EH (cell line): ENCODE measurements around the gene DGUOK.

ENCODE experiments used
- DNase-seq: peaks from one replicate; pipeline ENCODE4 v3.0.0-alpha.2; 2015; ENCODE audit warnings: low read depth

The DGUOK gene

DNA sequence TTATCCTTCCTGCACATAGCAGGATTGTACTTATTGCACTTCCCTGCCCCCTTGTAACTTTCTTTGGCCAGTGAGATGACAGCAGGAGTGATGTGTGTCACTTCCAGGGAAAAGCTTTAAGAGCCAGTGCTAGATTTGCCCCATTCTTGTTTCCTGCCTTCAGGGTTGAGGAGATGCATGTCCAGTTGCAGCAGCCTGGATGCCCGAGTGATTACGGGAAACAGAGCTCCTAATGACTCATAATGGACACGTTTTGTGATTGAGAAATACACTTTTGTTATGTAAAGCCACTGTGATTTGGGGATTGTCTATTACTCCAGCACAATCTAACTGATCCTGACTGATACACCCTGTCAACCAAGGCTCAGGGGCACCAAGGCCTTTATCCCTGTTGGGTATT lies 53.0 kb downstream of the DGUOK start:
- peak; percentile 92 for DNase-seq

DNA sequence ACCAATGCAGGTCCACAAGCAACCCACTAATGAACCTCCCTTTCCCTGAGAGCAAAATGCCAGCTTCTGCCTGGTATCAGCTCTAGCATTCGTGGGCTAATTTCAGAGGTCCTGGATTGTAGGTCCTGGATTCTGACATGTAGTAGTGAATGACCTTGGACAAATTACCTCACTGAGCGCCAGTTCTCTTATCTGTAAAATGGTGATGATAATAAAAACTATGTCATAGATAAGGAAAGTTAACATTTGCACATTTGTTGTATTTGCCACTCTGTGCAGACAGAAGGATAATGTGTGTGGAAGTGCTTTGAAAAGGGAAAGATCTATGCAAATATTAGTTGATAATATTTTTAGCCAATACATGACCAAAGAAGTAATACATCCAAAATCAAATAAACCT lies 53.9 kb downstream of the DGUOK start:
- no peak for DNase-seq

DNA sequence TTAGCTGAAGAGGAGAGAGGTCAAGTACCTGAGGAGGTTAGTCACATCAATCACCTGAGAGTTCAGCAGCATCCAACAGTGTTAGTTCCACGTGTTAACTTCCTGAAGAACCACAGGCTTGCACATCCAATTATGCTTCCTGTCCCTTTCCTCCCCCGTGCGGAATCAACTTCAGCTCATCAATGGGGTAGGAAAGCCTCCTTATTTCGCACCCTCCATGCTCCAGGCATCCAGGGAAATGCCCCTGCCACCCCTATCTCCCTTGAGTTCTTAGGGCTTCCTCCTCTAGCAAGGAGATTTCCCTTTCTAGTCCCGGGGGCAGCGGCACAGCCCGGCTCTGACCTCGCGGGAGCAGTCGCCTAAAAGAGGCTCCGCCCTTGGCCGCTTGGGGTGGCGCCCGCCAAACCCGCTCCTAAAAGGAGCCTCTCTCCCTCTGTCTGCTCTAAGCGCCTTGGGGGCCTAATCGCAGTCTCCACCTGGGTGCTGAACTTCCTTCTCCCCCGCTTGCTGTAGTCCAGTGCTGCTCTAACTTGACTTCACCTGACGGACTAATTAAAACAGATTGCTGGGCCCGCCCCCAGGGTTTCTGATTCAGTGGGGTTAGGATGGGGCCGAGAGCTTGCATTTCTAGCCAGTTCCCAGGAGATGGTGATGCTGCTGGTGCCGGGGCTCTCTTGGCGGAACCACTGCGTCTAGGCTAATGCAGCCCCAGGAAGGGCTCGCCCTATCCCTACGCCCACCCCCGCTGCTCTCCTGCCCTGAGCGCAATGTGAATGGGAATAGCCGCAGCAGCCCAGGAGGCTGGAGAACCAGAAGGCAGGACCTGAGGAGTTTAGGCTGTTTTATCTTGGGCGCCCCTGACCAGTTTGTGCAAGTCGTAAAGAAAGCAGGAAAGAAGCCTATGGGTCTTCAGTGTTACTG lies 54.7 kb downstream of the DGUOK start:
- DNase-seq: no peak

DNA sequence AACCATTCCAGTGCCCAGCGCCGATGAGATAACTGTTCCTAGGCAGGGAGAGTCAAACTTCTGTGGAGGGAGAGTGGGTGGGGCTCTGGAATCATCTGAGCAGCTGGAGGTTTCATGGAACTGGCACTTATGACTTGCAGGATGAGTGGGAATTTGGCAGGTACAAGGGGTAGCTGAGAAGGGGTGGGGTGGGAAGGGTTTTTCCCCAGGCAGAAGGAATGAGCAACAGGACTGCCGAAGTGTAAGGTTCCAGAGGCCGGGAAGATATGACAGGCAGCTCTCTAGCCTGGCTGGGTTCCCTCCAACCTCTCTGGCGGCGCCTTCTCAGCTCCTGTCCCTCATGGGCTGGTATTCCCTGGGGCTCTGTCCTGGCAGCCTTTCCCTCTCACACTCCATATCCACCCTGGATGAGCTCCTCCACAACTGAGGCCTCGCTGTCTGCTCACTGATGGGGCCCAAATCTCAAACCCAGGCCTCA lies 55.5 kb downstream of the DGUOK start:
- DNase-seq: peak; percentile 46

DNA sequence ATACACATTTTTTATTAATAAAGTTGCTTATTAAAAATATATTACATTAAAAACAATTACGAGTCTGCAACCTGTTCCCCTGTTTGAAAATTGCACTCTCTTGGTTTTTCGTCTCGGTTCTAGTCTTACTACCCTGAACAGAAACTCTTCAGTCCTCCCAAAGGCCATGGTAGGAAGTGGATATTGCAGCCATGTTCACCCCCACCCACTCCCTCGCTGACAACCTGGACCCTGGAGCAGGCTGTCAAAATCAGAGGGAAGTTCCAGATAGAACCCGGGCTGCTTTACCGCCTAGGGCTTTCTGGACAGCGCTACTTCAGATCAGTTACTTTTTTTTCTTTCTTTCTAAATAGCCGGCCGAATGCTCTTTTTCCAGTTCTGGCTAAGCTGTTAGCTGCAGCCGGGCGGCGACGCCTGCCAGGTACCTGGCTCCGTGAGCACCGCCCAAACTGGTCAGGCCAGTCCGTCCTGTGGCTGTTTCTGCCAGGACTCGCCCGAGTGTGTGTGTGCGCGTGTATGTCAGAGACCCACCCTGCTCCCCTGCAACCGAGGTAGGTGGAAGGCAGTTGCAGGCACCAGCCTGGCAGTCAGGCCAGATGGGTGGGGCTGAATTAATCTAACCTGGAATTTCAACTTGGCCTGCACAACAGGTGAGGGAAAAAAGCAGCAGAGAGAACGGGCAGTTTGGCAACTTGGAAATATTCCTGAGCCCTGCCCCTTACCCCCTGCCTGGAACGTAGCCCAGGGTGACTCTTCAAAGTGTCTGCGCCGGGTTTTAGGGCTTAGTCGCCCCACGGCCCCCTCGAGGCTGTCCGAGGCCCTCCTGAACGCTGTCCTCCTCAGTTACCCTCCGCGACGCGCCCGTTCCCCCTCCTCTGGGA lies 56.9 kb downstream of the DGUOK start:
- no peak for DNase-seq

DNA sequence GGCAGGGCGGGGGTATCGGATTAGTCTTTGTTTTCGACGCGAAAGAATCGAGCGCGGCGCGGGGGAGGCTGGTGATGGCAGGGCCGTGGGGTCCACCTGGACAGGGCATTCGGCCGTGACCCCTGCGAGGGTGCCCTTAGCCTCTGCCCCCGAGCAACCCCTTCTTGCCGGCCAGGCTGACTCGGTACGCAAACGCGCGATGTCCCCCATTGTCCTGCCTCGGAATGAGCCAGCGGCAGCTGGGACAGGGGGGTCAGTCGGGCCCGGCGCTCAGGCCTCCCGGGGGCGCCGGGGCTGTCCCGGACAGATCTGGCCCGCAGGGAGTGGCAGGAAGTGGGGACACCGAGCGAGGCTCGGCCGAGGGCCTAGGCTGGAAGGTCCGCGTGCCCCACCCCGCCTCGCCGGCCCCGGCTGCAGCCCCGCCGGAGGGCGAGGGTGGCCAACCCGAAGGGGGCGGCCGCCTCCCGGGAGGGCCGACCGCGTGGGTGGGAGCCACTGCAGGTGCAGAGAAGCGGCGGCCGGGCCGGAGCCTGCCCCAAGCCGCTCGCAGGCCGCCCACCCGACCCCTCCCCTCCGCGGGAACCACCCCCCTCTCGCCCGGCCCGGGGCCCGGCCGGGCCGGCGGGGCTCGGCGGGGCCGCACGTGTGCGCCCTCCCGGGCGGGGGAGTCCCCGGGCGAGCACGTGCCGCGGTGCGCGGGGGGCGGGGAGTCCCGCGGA lies 57.7 kb downstream of the DGUOK start, which contains the start of gene TET3:
TET3 (plus strand) TSS at position 708 of the 719 bp plus-strand sequence. CDS start 1,494 bp downstream, outside the sequence.
- peak; percentile 48 for DNase-seq

DNA sequence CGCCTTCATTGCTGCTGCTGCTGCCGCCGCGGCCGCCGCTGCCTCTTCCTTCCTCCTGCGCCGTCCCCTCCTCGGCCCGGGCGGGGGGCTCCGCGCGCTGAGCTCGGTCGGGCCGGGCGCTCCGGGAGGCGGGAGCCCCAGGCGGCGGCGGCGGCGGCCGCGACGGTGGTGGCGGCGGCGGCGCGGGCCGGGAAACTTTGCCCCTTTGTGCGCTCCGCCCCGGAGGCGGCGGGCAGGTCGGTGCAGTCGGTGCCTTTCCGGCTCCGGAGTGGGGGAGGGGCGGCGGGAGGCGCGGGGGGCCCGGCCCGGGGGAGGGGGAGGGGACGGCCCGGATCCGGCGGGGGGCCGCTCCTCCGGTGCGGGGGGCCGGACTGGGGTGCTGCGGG lies 58.2 kb downstream of the DGUOK start:
- no peak for DNase-seq

DNA sequence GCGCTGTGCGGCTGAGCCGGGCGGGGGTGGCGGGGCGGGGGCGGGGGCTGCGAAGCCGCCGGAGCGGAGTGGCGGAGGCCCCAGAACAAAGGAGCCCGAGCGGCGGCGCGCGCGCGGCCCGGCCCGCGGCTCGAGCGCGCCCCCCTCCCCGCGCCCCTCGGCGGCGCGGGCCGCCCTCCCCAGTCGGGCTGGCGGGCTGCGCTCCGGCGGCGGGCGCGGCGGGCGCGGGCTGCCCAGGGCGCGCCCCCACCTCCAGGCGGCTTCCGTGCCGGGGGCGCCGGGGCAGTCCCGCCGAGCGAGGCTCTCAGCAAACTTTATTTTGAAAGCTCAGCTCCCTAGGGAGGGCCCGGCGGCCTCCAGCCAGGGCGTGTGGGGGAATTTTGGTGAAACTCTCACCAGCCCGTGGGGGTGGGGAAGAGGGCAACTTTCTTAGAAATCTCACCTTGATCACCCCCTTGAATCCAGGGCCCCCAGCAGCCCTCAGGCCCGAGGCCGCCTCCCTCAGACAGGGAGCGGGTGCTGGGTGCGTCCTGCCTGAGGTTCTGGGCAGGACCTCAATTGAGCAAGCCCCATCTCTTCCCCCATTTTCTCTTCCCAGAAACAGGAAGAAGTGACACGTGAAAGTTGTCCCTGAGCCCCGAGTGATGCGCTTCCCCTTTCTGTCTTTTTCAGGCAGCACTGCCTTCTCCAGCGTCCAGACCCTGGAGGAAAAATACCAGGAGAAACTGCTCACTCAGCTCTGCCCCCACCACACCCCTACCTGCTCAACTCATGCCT lies 58.8 kb downstream of the DGUOK start:
- no peak for DNase-seq

DNA sequence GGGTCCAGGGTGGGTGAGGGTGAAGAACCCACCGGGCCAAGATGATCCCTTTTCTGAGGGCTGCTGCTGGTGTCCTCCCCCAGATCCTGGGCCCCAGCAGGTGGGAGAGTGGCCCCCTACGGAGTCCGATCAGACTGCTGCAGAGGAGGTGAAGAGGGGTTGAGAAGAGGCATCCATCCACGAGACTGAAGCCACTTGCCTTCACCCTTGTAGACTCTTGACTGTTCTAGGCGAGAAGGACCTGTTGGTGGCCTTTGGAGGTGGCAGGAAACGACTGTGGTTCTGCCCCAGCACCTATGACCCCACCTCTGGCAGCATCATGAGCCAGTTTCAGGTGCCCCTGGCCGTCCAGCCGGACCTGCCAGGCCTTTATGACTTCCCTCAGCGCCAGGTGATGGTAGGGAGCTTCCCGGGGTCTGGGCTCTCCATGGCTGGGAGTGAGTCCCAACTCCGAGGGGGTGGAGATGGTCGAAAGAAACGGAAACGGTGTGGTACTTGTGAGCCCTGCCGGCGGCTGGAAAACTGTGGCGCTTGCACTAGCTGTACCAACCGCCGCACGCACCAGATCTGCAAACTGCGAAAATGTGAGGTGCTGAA lies 59.5 kb downstream of the DGUOK start:
- no peak for DNase-seq

DNA sequence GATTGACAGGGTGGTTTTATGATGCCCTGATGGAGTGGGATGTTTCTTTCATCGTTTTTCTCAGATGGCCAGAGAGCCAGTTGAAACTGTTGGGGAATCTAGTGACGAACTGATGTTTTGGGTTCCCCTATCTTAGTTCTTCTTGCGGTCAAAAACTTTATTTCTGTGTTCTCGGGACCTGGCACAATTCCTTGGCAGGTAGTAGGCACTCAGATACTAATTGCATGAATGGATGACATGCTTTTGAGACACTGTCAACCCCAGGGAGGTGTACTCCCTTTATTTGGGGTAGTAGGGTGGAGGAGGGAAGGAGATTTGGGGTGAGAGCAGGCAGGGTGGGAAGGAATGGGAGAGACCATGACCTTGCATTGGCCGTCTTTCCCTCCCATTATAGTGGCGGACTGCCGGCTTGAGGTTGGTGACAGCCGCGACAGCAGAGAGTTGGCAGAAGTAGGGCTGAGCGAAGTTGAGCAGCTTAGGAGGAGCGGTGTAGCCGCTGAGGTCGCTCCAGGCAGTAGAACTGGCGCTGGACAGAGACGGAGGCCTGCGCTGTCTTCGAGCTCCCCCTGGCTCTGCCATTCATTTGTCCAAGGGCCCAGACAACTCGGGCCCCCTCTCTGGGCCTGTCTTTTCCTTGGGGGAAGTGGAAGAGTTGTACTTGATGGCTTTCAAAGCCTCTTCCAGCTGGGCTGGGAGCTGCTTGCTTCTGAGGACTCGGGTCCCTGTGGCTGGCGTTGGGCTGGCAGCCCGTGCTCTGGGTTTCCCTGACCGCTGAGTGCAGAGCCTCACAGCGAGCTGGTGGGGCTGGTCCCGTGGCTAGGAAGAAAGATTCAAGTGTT lies 60.6 kb downstream of the DGUOK start:
- DNase-seq: peak; percentile 53

DNA sequence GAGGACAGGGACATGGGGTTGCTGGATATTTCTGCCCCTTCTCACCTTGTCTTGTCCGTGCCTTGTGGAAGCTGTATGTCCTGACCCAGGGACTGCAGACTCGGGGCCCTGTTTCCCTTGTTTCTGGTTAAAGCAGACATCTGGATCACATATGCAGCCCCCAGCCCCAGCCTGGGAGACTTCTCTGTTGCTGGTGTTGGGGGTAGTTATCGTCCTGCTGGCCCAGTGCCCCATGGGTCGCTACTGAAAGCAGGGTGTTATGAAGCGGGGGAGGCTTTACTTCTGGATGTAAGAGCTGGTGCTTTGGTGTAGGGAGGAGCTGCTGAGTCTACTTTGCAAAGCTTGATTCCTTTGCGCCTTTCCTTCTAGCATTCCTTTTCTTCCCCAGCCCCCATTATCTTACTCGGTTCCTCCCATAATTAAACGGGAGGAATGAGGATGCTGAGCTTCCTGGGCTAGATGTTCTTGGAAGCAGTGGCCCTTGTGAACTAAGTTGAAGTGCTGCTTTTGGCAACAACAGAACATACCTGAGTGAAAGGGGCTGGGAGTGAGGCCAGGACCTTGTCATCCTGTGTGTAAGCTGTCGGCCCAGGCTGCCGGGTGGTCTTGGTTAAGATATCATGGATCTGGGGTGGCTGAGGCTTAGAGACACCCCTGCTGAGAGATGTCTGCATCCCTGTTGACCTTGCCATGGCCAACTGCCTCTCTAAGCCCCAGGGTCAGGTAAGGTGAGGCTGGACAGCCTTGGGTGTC lies 61.4 kb downstream of the DGUOK start:
- no peak for DNase-seq

DNA sequence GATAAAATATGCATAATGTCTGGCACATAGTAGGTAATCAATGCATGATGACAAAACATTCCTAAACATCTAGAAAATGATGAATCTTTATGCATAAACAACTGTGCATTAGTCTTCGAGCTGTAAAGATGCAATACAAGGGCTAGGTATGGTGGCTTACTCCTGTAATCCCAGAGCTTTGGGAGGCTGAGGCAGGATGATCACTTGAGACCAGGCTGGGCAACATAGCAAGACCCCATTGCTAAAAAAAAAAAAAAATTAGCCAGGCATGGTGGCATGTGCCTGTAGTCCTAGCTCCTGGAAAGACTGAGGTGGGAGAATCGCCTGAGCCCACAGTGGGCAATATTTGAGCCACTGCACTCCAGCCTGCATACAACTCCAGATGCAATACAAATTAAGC lies 63.3 kb downstream of the DGUOK start:
- no peak for DNase-seq

DNA sequence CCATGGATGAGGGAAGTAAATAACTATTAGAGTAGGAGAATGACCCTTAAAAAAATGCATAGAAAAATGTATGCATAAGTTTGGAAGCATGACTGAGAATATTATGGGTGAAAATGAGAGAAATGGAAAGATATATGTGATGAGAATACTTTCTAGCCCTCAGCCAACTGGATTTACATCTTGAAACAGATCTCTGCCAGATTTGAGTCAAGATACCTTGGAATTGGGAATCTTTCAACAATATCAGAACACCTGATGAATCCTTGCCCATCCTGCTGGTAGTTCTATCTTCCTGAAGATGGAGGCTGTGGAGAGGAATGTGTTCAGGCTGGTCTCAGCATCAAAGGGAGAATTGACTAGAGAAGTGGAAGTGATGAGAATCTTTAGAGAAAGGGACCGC lies 63.9 kb downstream of the DGUOK start:
- no peak for DNase-seq

DNA sequence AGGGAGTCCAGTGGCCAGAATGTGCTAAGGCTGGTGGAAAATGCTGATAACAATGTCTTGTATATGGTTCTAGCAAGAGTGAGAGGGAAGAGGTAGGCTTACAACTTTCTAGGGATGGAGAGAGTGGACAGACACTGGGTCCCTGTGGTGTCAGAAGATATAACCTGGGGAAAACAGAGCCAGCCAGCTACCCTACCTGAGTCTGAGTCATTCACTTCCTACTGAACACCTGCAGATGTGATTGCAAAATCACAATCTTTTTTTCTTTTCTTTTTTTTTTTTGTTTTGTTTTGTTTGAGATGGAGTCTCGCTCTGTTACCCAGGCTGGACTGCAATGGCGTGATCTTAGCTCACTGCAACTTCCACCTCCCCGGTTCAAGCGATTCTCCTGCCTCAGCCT lies 65.4 kb downstream of the DGUOK start:
- DNase-seq: no peak

DNA sequence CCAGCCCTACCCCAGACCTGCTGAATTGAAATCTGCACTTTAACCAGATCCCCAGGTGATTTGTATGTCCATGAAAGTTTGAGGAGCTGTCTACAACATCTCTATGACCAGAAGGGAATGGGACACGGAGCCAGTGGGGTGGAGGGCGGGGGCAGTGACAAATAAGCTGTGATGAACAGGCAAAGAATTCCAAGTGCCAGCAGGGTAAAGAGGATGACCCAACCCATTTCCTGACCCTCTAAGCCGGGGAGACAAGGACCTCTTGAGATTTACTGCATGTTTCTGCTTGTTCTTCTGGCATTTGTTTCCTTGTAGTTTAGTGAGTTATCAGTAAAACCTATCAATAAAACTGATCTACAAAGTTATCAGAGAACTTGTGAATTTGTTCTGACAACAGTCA lies 66.7 kb downstream of the DGUOK start:
- peak; percentile 67 for DNase-seq

DNA sequence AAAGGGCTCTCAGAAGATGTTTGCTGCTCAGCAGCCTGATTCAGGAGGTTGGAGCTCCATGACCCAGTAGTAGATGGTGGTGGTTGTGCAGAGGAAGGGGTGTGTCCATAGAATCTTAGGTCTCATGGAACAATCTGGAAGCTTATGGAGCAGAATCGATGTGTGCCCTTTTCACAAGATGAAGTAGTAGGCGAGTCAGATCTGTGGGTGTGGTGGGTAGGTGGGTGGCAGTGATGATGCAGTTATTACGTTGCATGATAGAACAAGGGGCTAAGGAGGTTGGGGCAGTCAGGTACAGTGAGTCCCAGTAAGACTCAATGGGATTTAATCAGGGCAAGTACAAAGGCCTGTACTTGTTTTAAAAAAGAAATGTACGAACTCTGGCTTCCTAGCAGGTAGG lies 67.1 kb downstream of the DGUOK start:
- no peak for DNase-seq

DNA sequence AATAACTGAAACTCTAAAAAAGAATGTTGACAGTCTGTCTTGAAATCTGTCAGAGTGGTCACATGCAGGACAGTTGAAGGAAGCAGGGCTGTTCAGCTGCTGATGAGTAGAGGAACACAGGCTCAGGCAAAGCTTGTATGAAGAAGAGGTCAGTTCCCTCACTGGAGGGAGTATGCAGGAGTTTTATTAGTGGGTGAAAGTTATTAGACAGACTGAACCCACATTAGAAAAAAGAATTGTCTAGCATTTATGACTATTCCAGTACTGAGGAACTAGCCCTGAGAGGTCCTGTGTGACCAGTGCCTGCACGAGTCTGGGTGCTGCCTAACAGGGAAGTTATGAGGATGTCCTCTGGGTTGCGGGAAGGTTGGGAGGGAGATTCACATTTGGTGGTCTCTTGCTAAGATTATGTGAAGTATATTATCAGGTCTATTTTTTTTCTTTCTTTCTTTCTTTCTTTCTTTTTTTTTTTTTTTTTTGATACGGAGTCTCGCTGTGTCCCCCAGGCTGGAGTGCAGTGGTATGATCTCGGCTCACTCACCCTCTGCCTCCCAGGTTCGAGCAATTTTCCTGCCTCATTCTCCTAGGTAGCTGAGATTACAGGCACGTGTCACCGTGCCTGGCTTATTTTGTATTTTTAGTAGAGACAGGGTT lies 67.6 kb downstream of the DGUOK start:
- DNase-seq: no peak

DNA sequence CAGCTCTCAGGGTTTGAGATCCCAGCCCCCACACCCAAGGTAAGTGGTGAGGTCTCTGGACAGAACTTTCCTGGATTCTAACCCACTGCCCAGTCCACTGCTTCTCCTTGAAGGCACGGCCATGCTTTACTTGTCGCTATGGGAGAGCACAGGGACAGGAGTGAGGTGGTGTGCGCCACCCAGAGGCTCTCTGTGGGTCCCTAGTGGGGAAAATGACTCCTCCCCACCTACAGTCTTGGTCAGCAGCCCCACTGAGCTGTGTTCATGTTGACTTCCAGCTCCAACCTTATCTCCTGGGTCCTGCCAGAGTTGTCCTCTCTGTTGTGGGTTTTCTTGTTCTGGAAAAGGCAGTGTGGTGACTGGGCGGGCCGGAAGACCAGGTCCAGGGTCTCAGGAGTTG lies 69.1 kb downstream of the DGUOK start:
- DNase-seq: no peak

DNA sequence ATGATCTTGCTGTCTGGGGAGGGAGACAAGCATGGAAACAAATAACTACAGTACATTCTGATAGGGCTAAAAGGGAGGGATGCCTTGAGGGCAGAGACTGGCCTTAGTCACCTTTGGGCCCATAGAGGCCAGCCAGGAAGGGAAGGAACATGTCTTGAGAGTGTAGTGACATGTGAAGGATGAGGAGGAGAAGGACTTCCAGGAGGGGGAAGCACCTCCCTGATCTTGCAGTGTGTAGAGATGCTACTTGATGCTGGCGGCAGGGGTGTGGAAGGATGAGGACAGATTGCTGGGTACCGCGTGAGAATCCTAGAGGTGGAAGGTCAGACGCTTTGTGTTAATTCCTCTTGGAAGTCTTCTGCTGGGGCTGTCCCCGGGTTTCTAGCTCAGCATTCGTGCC lies 71.1 kb downstream of the DGUOK start:
- DNase-seq: no peak
